ENCODE results near the gene RAB11FIP4.

Gene RAB11FIP4

DNA sequence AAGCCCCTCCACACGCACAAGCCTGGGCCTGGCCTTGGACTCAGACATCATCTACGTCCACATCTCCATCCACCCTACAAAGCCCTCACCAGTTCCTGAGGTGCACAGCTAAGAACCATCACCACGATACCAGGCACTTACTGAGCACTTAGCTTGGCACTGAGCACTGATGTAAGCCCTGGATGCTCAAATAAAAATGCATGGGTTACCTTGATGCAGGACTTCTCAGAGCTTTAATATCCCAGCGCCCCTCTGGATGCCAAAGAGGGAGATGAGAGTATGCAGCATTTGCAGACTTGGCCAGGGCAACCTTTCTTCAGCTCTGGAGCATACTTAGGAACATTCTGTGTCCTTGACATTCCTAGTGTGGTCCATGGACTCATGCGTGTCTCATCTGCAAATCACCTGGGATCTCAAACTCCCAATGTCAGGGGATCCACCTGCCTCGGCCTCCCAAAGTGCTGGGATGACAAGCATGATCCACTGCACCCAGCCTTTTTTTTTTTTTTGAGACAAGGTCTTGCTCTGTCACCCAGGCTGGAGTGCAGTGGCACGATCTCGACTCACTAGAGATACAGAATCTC is 69.8 kb downstream of the RAB11FIP4 start:
- no peak for DNase-seq

DNA sequence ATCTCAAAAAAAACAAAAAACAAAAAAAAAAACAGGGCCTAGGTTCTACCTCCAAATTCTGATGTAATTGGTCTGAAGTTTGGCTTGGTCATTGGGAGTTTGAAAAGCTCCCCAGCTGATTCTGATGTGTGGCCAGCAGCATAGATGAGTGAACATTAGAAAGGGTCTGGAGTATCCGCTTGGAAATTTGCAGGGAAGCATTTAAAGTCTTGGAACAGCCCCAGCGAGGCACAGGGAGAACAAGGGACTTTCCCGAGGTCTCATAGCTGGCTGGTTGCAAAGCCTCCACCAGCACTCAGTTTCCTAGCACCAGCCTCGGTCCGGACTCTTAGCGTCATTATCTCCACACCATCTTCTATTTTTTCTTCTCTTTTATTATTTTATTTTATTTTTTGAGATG is 70.8 kb downstream of the RAB11FIP4 start:
- no peak for DNase-seq

DNA sequence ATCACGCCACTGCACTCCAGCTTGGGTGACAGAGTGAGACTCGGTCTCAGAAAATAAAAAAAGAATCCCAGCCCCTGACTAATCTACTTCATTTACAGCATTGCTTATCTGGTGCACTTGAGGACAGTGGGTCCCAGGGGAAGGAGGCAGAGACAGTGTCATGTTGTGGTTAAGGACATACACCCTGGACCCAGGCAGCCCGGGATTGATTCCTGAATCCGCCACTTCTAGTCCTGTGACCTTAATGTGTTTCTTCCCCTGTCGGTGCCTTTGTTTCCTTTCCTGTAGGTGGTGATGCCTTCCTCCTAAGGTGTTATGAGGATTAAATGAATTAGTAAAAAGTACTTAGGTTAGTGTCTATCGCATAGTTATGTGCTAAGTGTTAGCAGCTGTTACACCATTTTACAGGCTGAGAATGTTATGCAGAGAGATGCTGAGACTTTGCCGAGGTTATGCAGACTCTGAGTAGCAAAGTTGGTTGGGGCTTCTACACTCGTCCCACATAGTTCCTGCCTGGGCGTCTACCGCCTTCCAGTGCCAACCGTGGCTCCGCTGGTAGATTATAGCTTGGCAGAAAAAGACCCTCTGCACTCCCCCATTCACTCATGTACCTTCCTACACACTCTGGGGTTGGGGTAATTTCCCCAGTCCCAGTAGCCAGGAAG is 74.8 kb downstream of the RAB11FIP4 start:
- no peak for DNase-seq

DNA sequence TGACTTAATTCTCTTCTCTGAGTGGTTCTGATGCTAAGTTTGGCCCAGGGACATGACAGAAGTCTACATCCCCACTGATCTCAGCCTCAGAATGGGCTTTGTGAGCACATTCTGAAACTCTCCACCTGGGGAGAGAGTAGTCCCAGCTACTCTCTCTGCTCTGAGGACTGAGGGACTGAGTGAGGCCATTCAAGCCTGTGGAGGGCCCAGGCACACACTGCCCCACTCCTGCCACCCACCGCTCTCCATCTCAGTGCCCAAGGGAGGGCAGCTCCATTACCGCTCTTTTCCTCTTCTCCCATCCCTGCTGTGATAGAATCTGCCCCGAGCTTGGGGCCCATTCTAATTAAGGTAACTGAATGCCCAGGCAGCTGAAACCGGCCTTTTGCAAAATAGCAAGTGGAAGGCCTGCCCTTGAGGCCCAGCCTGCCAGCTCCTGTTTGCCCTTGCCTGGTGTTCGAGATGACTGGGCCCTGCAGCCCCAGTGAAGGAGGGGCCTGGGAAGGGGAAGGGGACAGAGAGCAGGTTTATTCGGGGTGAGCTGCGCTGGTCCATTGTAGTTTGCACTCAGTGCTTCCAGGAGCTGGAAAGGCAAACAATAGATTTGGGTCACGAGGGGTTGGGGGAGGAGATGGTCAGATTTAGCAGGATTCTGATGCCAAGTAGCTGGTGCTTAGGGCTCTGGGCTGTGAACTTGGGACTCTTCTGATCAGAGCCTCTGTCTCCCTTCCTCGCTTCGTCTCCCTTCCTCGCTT is 76.2 kb downstream of the RAB11FIP4 start:
- DNase-seq: no peak

DNA sequence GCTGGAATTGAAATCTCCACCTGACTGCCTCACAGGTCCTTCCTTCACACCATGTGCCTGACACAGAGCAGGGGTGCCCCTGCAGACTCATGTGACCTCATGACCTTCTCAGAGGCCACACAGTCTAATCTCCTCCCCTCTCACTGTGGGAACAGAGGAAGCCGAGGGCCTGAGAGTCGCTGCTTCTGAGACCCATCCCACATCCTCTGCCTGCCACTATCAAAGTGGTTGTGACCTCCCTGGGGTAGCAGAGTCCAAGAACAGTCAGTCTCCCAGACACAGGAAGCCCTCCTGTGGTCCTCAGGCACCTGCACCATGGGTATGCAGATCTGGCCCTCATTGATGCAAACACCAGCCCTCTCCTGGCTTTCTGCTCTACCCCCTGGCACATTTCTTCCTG is 78.5 kb downstream of the RAB11FIP4 start:
- DNase-seq: no peak

DNA sequence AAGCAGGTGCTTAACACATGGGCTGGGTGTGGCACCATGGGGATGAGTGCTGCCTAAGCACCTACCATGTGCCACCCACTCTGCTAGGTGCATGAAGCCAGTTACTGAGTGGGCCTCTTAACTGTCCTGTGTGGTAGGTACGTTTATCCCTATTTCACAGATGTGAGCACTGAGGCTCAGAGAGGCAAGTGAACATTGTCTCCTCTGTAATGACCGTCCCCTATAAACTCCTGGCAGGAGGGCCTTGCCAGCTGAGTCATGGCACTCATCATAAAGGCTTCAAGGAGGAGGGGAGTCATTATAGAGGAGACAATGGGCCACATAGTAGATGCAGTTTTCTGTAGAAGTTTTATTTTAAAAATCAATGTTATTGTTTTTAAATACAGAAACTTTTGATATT is 79.1 kb downstream of the RAB11FIP4 start:
- no peak for DNase-seq

DNA sequence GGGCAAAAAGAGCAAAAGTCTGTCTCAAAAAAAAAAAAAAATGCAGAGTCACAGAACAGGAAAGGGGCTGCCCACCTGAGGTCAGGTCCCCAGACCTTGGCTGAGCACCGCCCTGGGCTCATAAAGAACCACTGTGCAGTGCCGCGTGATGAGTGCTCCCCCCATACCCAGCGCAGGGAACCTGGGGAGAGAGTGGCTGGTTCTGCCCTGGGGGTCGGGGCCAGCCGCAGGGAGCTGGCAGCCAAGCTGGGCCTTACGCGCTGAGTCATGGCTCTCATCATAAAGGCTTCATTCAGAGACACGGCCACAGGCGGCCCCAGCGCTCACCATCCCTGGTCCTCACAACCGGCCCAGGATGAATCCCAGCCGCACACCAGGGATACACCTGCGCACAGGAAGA is 80.7 kb downstream of the RAB11FIP4 start:
- no peak for DNase-seq

DNA sequence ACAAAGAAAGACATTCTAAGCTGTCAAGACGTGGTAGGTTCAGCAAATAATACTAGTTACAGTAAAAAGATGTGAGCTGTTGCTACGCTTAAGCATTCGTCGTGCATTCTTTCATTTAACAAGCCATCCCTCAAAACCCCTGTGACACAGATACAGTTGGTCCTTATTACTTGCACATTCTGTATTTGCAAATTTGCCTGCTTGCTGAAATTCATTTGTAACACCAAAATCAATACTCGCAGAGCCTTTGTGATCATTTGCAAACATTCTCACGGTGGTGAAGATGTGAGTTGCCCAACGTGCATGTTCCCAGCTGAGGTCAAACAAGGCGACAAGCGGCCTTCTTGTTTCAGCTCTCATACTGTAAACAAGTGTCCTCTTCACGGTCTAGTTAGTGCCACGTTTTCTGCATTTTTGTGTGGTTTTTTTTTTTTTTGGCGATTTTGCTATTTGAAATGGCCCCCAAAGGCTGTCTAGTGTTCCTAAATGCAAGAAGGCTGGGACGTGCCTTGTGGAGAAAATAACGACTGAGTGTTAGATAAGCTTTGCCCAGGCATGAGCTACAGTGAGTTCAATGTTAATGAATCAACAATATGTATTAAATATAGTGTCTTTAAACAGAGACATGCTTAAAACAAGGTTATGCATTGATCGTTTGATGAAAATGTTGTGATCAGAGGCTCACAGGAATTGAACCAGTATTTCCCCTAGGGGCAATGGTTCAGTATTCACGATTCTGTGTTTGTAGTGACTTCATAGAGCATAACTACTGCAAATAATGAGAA is 84.1 kb downstream of the RAB11FIP4 start:
- DNase-seq: no peak

DNA sequence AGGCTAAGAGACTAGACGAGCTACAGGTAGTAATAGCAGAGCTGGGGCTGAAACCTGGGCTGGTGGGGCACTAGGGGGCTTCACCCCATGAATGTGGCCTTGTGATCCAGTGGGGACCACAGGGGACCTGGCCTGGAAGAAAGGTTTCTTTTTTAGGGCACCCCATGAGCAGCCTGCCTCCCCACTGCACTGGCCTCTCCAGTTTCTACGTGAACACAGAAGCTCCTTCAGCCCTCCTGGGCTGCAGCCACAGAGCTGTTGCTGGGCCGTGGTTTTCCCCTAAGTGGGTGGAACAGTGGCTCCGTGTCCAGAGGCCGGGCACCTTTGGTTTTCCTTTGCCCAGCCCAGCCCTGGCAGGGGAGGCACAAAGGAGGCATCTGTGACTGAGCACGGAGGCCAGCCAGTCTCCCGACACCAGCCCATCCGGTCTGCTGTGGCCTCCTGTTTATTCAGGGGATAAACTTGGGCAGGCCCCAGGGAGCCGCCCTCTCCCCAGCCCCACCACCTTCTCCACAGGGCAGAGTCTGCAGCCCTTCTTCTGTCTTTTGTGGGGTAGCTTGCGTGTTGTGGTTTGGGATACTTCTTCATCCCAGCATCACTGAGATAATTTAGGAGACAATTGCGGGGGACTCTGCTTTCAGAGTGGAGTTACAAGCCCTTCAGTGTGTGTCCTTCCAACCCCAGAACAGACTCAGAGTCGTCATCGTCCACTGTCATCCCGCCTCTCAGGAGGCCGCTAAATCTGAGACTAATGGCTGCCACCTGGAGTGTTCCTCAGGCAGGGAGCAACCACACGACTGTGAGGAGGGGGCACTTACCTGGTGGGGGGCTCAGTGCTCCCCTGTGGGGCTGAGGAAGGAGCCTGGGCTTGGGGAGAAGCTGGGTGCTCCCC is 85.3 kb downstream of the RAB11FIP4 start:
- no peak for DNase-seq

DNA sequence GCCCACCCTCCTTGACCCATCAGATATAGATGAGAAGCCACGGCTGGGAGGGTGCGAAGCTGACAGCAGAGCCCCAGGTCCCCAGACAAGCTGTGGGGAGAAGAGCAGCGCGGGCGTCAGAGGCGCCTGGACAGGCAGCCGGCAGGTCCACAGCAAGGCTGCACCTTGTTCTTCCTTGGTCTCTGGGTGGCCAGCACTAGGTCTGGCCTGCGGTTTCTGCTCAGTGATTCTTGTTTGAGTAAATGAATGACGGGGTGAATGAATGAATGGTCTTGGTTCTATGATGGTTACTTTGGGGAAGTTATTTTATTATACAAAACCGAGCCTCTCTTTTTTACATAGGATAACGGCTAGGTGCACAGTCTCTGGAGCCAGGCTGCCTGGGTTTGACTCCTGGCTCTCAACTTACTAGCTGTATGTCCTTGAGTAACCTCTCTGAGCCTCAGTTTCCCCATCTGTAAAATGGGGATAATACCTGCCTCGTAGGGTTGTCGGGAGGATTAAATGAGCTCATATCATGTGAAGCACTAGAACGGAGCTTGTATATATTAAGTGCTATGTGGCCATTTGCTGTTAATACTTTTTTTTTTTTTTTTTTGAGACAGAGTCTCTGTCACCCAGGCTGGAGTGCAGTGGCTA is 86.1 kb downstream of the RAB11FIP4 start:
- DNase-seq: no peak

DNA sequence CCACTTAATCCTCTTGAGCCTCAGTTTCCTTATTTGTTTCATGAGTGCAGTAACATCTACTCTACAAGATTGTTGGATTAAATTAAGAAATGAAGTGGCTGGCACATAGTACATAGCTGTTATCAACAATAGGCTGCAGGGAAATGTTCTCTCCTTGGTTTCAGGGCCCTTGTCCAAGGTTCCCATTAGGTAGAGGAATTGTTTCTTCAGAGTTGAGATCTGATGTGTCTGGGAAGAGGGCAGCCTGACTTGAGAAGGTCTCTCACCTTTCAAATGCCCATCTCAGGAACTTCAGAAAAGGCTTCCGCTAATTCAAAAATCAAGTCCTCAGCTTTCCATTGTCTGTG is 87.6 kb downstream of the RAB11FIP4 start:
- DNase-seq: no peak

DNA sequence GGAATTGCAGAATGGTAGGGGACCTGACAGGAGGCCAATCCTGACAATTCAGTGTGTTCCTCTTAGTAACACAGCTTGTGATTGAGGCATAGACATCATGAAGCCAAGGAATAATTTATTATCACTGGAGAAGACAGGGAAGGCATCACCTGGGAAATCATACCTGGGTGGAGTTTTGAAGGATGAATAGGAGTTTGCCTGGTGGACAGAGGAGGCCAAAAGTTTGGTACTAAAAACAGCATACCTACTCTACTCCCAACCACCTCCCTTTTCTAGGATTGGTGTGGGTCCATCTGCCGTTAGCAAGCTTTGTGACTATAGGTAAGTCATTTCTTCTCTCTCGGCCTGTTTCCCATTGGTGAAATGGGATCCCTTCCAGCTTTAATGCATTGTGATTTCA is 88.0 kb downstream of the RAB11FIP4 start:
- DNase-seq: no peak

DNA sequence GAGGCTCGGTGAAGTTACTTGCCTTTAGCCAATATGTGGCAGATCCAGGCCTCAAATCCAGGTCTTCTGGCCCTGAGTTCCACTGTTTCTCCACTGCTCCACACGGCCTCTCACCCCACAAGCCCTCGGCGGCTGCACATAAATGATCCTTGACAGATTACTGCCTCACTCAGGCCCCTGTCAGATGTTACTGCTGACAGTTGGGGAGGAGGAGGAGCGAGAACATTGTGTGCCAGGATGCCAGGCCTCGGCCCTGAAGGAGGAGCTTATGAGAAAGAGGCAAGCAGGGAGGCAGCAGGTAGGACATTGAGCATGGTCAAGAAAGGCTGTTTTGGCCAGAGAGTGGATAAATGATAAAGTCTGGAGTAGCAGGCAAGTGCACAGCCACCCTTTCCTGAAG is 88.6 kb downstream of the RAB11FIP4 start:
- no peak for DNase-seq

DNA sequence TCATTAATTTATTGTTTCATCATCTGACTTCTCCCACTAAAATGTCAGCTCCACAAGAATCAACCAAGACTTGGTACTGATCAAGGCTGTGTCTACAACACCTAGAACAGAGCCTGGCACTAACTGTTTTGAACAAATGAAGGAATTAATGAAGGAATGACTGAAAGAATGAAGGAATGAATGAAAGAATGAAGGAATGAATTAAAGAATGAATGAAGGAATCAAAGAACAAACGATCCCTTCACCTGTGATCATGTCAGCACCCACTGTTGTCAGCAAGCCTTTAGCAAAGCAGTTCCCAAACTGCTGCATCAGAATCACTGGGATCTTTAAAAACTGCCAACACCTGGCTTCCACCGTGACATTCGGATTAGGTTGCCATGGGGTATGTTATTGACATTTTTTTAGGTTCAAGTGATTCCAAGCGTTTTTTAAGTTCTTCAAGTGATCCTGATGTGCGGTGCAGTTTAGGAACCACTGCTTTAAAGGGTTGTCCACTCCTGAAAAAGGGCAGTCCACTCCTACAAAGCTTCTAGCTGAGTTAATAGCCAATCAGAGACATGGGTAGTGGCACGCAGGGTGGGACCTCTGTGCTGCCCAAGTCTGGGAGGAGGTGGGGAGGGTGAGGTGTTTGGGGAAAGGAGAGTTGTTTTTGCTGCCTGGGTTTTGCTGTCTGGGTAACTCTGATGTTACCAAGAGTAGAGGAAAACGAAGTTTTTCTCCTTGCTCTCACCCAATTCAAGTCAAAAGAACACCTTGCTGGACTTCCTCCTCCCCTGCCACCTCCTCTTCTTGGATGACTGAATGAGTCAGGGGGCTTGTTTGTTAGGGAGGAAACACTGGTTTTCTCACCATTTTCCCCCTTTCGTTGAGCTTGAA is 89.7 kb downstream of the RAB11FIP4 start:
- DNase-seq: no peak

DNA sequence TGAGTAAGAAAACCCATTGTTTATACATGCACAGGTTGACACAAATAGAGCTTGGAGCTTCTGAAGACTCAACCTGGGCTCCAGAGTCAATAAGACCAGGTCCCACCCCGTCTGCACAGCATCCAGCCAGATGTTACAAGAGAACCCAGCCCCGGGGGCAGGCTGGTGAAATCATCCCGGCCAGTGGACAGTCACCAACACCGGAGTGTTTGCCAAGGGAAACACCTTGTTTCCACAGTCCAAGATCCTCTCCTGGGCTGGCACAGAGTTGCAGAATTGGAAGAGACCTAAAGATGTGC is 90.3 kb downstream of the RAB11FIP4 start:
- DNase-seq: no peak

DNA sequence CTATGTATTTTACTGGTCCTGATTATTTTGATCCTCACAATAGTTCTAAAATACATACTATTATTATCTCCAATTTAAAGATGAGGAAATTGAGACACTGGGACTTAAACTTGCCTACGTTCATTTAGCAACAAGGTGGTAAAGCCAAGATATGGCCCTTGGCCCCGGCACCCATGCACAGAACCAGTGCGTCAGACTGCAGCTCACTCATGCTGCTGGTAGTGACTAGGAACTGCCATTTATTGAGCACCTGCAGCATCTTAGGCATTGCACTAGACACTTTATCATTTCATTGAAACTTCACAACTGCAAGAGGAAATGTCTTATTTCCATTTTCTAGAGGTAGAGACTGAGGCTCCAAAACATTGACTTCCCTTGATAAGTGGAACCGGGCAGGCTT is 93.3 kb downstream of the RAB11FIP4 start:
- no peak for DNase-seq

DNA sequence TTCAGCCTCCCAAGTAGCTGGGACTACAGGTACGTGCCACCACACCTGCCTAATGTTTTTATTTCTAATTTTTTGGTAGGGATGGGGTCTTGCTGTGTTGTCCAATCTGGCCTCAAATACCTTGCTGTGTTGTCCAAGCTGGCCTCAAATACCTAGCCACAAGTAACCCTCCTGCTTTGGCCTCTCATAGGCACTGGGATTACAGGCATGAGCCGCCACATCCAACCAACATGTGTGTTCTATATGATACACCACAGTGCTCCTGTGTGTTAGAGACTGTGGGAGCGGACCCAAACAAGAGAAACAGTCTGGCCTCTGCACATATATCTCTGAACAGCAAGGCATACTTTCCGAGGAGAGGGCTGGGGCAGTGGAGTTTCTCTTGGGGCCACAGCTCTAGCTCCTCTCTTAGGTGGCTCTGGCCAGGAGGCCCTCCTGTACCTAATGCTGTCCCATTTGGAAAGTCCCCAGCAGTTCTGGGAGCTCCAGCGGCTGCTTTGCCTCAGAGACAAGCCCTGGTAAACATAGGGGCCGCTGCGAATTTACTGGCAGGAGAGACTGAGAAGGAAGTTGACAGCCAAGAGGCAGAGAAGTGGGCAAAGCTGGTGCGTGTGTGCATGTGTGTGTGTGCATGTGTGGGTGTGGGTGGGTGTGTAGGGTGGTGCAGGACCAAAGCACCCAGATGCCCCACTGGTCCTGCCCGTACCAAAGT is 95.0 kb downstream of the RAB11FIP4 start:
- DNase-seq: no peak

DNA sequence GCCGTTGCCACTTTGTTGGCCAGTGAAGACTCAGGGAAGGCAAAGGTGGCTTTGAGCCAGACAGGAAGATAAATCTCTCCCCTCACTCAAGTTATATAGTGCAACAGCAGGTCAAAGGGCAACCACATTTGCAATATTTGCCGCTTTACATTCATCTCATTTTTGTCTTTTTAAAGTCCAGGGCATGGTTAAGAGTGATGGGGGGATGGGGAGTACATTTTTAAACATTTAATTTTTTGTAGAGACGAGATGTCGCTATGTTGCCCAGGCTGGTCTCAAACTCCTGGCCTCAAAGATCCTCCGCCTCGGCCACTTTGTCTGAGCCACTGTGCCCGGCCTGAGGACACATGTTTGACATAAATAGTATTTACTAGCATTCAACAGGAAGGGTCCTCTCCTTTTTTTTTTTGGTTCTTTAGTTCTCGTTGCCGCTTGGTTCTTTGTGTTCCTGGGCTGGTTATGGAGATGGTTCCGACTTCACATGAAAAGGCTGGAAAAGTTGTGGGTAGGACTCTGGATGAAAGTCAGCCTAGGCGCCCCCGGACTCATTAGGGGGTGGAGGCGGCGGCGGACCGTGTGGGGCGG is 95.7 kb downstream of the RAB11FIP4 start:
- DNase-seq: no peak

DNA sequence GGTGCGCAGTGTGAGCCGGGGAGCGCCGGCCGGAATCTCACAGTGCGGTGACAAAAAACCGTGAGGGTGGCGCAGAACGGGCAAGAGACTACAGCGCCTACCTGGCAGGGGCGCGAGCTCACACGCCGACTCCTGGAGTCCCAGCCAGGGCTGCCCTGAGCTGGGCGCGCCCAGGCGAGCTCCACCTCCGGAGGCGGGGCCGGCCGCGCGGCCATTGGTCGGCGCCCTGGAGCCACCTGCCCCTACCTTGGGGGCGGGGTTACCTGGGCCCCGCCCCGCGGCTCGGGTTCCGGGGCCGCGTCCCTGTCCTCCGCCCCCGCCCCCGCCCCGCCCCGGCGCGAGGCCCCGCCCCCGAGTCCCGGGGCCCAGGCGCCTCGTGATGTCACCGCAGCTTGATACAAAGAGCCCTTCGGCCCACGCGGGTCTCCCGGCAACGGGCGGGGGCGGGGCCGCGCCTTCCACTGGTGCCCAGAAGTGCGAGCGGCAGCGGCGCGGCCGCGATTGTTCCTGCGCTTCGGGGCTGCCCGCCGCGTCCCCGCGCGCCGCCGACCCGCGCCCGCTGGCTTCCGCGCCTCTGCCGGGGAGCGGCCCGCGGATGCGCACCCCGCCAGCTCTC is 96.3 kb downstream of the RAB11FIP4 start:
- DNase-seq: no peak

Measured in cortex of kidney (tissue), 1 donor.